Small intestine (tissue), 7 donors: Measurements from ENCODE around the gene HNRNPU. TPM values are rescaled to one million over a fixed set of nuclear protein-coding genes. Genes with fewer than 3 reads are reported as not detected.

Experiments used
- DNase-seq, 2 donors: peaks; one replicate each; pipeline versions ENCODE4 v3.0.0 to v3.0.0-alpha.2; 2013
- FAIRE-seq: peaks from 2 replicates; lab custom pipeline; 2012; peaks lifted over from hg19 to GRCh38; lab: Jason Lieb, UNC
- H3K27ac ChIP-seq, 3 donors: one replicate each; pipeline ENCODE4 v1.5.1; 2013; ENCODE audit warnings: low read length in 2 of 3, mild to moderate bottlenecking in 2 of 3, control low read depth in 1 of 3, inconsistent platforms in 1 of 3, low read depth in 1 of 3, moderate library complexity in 1 of 3
- H3K27me3 ChIP-seq, 3 donors: one replicate each; pipeline ENCODE4 v1.6.1; 2013; ENCODE audit warnings: low read length in 3 of 3, inconsistent platforms in 1 of 3; ENCODE audit not compliant: control insufficient read depth in 3 of 3, insufficient read depth in 3 of 3
- H3K36me3 ChIP-seq, 3 donors: one replicate each; pipeline ENCODE4 v1.6.1; 2013; ENCODE audit warnings: low read length in 3 of 3, inconsistent platforms in 1 of 3, low read depth in 1 of 3, mild to moderate bottlenecking in 1 of 3, moderate library complexity in 1 of 3; ENCODE audit not compliant: control insufficient read depth in 3 of 3, insufficient read depth in 2 of 3
- H3K4me1 ChIP-seq, 3 donors: one replicate each; pipeline ENCODE4 v1.6.1; 2013; ENCODE audit warnings: low read length in 2 of 3, inconsistent platforms in 1 of 3, low read depth in 1 of 3, mild to moderate bottlenecking in 1 of 3, moderate library complexity in 1 of 3; ENCODE audit not compliant: control insufficient read depth in 3 of 3, insufficient read depth in 2 of 3
- H3K4me3 ChIP-seq, 3 donors: one replicate each; pipeline ENCODE4 v1.5.1; 2013; ENCODE audit warnings: low read length in 3 of 3, control low read depth in 1 of 3, inconsistent platforms in 1 of 3, low read depth in 1 of 3, mild to moderate bottlenecking in 1 of 3, moderate library complexity in 1 of 3
- H3K9me3 ChIP-seq, 2 donors: one replicate each; pipeline ENCODE4 v1.6.1; 2013; ENCODE audit warnings: low read depth in 1 of 2, low read length in 1 of 2; ENCODE audit not compliant: control insufficient read depth in 2 of 2, insufficient read depth in 1 of 2
- WGBS, 3 donors: extraction: QIAGEN DNeasy Blood & Tissue Kit; methylation state at CpG; one replicate each; pipeline ENCODE4 v1.1.7; 2013; 5-methylcytosine and 5-hydroxymethylcytosine counted together
- polyA plus RNA-seq, 4 donors: library from polyadenylated mRNA; stranded (reverse) in 3 of 4; unstranded in 1 of 4; fragments of 200-250 nt in 3 of 4; fragments of 120-200 nt in 1 of 4; gene quantifications; one replicate each; pipeline versions ENCODE4 v1.2.1 to v1.2.3, GENCODE V29; 2013
- donor health status: healthy with polysubstance abuse.
- donor health status: control.
- donor health status: control.
- donor health status: Bipolar disorder and iron deficiency.
- donor health status: healthy.

The HNRNPU gene
- polyA plus RNA-seq, 4 donors: 84.8 to 395 (median 151) TPM

GRCh38 chr1:244839656-244840055 lies 24.7 kb downstream of the HNRNPU start:
- DNase-seq (no peak), FAIRE-seq (no peak)
- H3K4me1 ChIP-seq: peaks cover 0 to 22% (median 9%) of the 10 kb centered on the region in 3 donors
- 44 to 55% (median 51%) methylated on average over 2 of the region's 2 CpGs for WGBS, 3 donors
- H3K27ac ChIP-seq: no peak overlapping the region
- H3K36me3 ChIP-seq: peaks cover 2 to 13% (median 8%) of the 10 kb centered on the region in 3 donors
- no peaks in the 10 kb centered on the region for H3K9me3 ChIP-seq
- peak overlapping the region in 1 of 3 donors; percentile 12 for H3K4me3 ChIP-seq
- H3K27me3 ChIP-seq: no peaks in the 10 kb centered on the region

GRCh38 chr1:244837597-244838258 lies 26.6 kb downstream of the HNRNPU start:
- DNase-seq (peak in 1 of 2 donors; percentile 25), FAIRE-seq (no peak)
- Histone ChIP-seq H3K27ac (peak overlapping the region in 1 of 3 donors; percentile 48), H3K4me1 (peaks cover 0 to 22% (median 9%) of the 10 kb centered on the region in 3 donors), H3K4me3 (peak overlapping the region in 1 of 3 donors; percentile 26), H3K9me3 (no peaks in the 10 kb centered on the region), H3K36me3 (peaks cover 0 to 6% (median 2%) of the 10 kb centered on the region in 3 donors), H3K27me3 (no peaks in the 10 kb centered on the region)
- 32 to 63% (median 48%) methylated on average over 5 of the region's 5 CpGs for WGBS, 3 donors

DNA sequence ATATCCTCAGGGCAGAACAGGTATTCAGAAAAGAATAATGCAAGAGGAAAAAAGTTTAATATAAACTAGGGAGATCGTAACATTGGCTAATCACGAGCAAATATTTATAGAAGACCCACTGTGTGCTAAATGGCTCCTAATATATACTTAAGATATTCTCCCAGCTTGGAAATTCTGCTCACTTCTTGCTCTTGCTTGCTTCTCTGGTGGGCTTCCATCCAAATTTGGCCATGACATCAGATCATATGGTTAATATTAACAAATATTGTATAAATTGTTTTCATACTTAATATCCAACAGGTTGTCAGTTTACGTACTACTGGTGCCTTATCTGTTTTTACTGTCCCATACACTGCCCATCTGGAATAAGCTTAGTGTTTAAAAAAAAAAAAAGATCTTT lies 27.8 kb downstream of the HNRNPU start:
- DNase-seq: no peak
- peaks cover 0 to 19% (median 9%) of the 10 kb centered on the region in 3 donors for H3K4me1 ChIP-seq
- 4 to 12% (median 5%) methylated on average over 3 of the region's 3 CpGs for WGBS, 3 donors

DNA sequence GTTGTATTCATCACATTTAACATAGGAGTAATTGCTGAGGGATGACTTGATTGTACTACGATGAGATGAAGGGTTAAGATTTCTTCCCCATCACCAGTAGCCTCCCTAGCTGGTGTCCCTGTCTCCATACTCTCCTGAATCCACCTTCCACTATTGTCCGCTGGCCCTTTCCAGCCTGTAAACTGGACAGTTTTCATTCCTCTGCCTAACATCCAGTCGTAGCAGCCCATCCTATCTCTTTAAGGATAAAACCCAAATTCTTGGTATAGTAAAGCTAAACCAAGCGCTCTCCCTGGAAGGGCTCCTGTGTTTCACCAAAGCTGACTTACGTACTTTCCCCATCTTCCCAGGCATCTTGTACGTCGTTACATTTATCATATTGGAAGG lies 28.2 kb downstream of the HNRNPU start:
- Histone ChIP-seq H3K9me3 (no peaks in the 10 kb centered on the region), H3K27ac (peak overlapping the region; percentile 97 to 99 (median 99)), H3K4me1 (peaks cover 0 to 16% (median 9%) of the 10 kb centered on the region in 3 donors), H3K36me3 (peaks cover 0 to 6% (median 2%) of the 10 kb centered on the region in 3 donors), H3K27me3 (no peaks in the 10 kb centered on the region), H3K4me3 (peak overlapping the region; percentile 65 to 89 (median 83))
- no peak for FAIRE-seq
- WGBS, 3 donors: 0 to 1% (median 1%) methylated on average over 7 of the region's 7 CpGs
- DNase-seq: peak; percentile 48 to 61

More for the DNA sequence above, 27.8 kb downstream of the HNRNPU start:
- no peaks in the 10 kb centered on the region for H3K27me3 ChIP-seq
- peak overlapping the region; percentile 65 to 89 (median 83) for H3K4me3 ChIP-seq
- peaks cover 0 to 6% (median 2%) of the 10 kb centered on the region in 3 donors for H3K36me3 ChIP-seq
- no peaks in the 10 kb centered on the region for H3K9me3 ChIP-seq
- FAIRE-seq: no peak
- peak overlapping the region in 2 of 3 donors; percentile 99 for H3K27ac ChIP-seq

DNA sequence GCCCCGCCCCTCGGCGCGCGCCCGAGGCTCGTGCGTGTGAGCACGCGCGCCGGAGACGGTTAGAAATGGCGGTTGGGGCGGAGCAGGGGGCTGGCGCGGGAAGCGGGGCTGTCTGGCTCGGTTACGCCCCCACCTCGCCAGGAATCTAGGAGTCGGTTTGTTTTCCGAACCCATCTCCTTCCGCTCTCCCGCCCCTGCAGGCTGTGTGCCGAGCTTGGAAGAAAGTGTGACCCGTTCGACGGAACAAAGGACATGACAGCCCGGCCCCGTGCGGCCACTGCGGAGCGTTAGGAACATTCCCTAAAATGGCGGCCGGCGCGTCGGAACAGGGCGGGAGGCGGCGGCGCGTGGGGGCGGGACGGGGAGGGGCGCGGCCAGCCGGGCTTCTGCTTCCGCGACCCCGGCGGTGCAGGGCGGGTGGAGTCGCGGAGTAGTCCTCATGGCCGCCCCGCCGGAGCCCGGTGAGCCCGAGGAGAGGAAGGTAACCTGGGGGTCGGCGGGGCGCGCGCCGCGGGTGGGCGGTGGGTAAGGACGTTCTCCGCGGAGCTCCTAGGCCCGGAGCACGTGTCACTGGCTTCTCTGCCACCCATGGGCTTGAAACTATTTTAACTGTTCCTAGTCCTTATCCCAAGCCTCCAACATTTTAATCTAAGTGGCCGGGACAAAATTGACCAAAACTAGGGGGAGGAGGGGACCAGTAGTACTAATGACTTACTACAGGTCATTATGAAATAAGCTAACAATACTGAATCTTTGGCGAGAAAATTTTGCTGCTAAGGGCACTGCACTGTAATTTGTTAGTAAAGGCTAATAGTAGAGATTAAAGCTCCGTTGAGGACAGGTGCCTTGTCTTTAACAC lies 28.8 kb downstream of the HNRNPU start, which contains the start of gene COX20:
TSS of gene COX20 (plus strand) at position 383 of the 859 bp plus-strand sequence. CDS start at position 440, 57 bp downstream.
- peaks cover 0 to 6% (median 2%) of the 10 kb centered on the region in 3 donors for H3K36me3 ChIP-seq
- no peaks in the 10 kb centered on the region for H3K27me3 ChIP-seq
- H3K4me3 ChIP-seq: peak within 1 kb of the TSS; percentile 65 to 89 (median 83)
- no peaks in the 10 kb centered on the region for H3K9me3 ChIP-seq
- peak in 1 of 2 donors; percentile 90 for DNase-seq
- FAIRE-seq: no peak
- 0 to 1% (median 0%) methylated on average over 61 to 77 of the region's 77 CpGs for WGBS, 3 donors
- peaks cover 0 to 9% (median 9%) of the 10 kb centered on the region in 3 donors for H3K4me1 ChIP-seq
- peak within 1 kb of the TSS; percentile 97 to 99 (median 99) for H3K27ac ChIP-seq

DNA sequence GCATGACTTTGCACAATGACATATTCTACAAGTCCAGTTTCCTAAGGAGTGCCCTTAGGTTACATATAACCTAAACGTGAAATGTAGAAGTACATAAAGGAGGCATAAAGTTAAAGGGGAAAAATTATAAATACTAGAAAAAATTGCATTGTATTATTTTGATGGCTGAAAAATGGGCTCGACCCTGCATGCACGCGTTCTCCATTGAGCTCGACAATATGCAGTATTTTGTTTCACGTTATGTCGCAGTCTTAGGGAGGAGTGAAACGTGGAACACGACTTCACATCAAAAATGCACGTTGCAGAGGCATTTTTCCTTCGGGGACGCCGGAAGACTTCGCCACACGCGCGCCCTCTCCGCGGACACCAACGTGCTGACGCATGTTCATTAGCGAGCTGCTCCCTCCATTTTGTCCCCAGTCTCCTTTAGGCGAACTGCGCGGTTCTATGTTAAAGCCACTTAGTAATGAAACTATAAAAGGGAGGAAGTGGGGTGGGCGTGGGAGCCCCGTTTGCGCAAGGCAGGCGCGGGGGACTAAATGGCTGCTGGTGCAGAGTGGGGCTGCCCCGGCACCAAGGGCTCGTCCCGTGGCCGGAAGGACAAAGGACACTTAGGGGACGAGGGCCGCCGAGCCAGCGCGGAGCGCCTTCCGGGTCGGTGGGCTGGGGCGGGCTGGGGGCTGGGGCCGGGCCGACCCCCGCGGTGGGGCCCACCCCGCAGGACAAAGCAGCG lies 29.6 kb downstream of the HNRNPU start:
- Histone ChIP-seq H3K36me3 (peaks cover 0 to 2% (median 2%) of the 10 kb centered on the region in 3 donors), H3K4me1 (peaks cover 0 to 8% (median 4%) of the 10 kb centered on the region in 3 donors), H3K9me3 (no peaks in the 10 kb centered on the region), H3K27me3 (no peaks in the 10 kb centered on the region), H3K4me3 (peak overlapping the region; percentile 65 to 89 (median 83)), H3K27ac (peak overlapping the region; percentile 97 to 99 (median 99))
- no peak for FAIRE-seq
- 0% methylated on average over 45 to 49 of the region's 49 CpGs for WGBS, 3 donors
- peak; percentile 90 to 98 for DNase-seq

DNA sequence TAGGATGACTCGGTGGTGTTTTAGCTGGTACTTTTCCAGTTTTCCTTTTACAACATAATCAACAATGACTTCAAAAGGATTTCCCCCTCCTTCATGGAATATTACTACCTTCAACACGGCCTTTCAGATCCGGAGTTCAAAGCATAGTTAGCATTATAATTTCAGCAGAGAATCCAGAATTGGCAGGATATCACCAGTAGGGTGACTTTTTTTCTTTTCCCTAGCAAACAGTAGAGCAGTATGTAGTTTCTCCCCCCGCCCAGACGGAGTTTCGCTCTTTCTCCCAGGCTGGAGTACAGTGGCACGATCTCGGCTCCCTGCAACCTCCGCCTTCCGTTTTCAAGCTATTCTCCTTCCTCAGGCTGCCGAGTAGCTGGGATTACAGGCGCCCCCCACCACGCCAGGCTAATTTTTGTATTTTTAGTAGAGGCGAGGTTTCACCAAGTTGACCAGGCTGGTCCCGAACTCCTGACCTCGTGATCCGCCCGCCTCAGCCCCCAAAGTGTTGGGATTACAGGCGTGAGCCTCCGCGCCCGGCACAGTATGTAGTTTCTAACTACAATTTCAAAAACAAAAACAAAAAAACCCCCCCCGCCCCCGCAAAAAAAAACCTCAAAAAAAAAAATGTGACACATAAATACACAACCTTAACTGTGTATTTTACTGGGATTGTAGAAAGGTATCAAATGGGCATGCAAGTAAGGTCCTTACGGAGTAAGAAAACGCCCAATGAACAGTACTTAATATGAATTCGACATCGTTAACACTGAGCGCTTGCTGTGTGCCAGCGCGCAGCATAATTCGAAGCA lies 30.4 kb downstream of the HNRNPU start:
- Histone ChIP-seq H3K27me3 (no peaks in the 10 kb centered on the region), H3K27ac (peak overlapping the region; percentile 97 to 99 (median 99)), H3K4me3 (peak overlapping the region; percentile 50 to 89 (median 83)), H3K4me1 (peaks cover 0 to 5% (median 0%) of the 10 kb centered on the region in 3 donors), H3K36me3 (peaks cover 0 to 4% (median 2%) of the 10 kb centered on the region in 3 donors), H3K9me3 (no peaks in the 10 kb centered on the region)
- FAIRE-seq: no peak
- DNase-seq: peak; percentile 77 to 80
- WGBS, 3 donors: 0 to 1% (median 1%) methylated on average over 32 of the region's 32 CpGs
